ENCODE data around the gene IMMP2L. TPM values are rescaled to one million over a fixed set of nuclear protein-coding genes. Genes with fewer than 3 reads are reported as not detected.
"Not testable (repeated sequence)": the region's sequence is repeated elsewhere in the genome, so short reads cannot be mapped to it uniquely, and the experiment has no call there.

The IMMP2L gene
- polyA plus RNA-seq, 4 donors, result 10.5 to 20.1 (median 14.1) TPM

DNA sequence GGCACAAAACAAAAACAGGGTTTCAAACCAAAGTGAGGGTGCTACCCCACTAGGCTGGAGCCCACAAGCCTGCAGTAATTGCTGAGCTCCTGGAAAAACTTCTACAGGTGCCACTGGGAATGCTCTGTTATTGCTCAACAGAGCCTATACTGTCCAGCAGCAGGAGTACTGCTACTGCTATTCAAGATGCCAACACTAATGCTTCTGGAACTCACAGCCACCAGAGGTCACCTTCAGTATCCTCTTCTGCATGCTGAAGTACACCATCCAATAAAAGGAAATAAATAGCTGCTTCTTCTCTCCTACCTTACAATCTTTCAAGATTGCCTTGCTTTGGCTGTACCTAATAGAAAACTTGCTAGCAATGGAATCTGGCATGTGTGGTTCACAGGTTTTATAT lies 249.3 kb downstream of the IMMP2L start:
- DNase-seq, result peak; percentile 4 to 9
- Histone ChIP-seq H3K27ac (ENCODE audit: low read depth in 1 of 3, low read length in 2 of 3) (no peak overlapping the region), H3K9me3 (ENCODE audit: control insufficient read depth in 2 of 2, insufficient read depth in 1 of 2, low read depth in 1 of 2, low read length in 1 of 2) (no peaks in the 10 kb centered on the region), H3K4me3 (ENCODE audit: low read depth in 1 of 3, low read length in 3 of 3) (no peak overlapping the region), H3K36me3 (ENCODE audit: control insufficient read depth in 3 of 3, insufficient read depth in 2 of 3, low read depth in 1 of 3, low read length in 3 of 3) (no peaks in the 10 kb centered on the region), H3K27me3 (ENCODE audit: control insufficient read depth in 3 of 3, insufficient read depth in 3 of 3, low read length in 3 of 3) (no peaks in the 10 kb centered on the region), H3K4me1 (ENCODE audit: control insufficient read depth in 3 of 3, insufficient read depth in 2 of 3, low read depth in 1 of 3, low read length in 2 of 3) (no peaks in the 10 kb centered on the region)
- no peak for FAIRE-seq

DNA sequence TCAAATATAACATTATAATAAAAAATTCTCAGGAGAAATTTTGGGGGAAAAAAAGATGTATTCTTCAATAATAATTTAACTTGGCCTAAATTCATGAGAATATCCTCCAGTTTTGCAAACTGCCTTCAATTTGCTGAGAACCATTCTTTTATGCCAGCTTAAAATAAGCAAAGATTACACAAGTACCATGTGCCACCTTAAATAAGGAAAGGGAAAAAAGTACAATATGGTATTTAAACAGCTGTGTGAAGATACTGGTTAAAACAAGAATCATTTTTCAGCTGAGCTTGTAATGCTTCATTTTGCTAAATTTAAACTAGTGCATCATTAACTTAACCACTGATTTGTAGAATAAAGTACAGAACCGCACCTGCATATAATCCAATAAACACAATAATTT lies 253.6 kb downstream of the IMMP2L start:
- Histone ChIP-seq H3K27ac (ENCODE audit: low read depth in 1 of 3, low read length in 2 of 3) (no peak overlapping the region), H3K4me1 (ENCODE audit: control insufficient read depth in 3 of 3, insufficient read depth in 2 of 3, low read depth in 1 of 3, low read length in 2 of 3) (no peaks in the 10 kb centered on the region), H3K4me3 (ENCODE audit: low read depth in 1 of 3, low read length in 3 of 3) (no peak overlapping the region), H3K36me3 (ENCODE audit: control insufficient read depth in 3 of 3, insufficient read depth in 2 of 3, low read depth in 1 of 3, low read length in 3 of 3) (no peaks in the 10 kb centered on the region), H3K27me3 (ENCODE audit: control insufficient read depth in 3 of 3, insufficient read depth in 3 of 3, low read length in 3 of 3) (no peaks in the 10 kb centered on the region), H3K9me3 (ENCODE audit: control insufficient read depth in 2 of 2, insufficient read depth in 1 of 2, low read depth in 1 of 2, low read length in 1 of 2) (no peaks in the 10 kb centered on the region)
- 93 to 99% (median 94%) methylated on average over 1 of the region's 1 CpG for WGBS, 3 donors
- peak; percentile 39 for FAIRE-seq
- no peak for DNase-seq

DNA sequence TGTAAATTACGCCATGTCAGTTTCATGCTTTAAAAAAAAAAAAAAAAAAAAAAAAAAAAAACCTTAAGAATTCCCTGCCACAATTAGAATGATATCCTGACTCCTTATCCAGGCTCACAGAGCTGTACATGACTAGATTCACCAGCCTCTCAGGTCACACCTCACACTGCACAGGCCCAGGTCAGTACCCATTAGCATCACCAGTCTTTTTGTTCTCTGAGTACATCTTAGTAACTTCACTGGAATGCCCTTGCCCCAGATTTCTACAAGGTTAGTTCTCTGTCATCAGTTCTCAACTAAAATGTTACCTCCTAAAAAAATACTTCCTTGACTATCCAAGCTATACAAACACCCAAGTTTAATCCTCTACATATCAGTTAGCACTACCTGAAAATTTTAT lies 260.4 kb downstream of the IMMP2L start:
- FAIRE-seq (no peak), DNase-seq (no peak)
- H3K27ac ChIP-seq (ENCODE audit: low read depth in 1 of 3, low read length in 2 of 3), result no peak overlapping the region
- no peak overlapping the region for H3K4me3 ChIP-seq (ENCODE audit: low read depth in 1 of 3, low read length in 3 of 3)
- no peaks in the 10 kb centered on the region for H3K9me3 ChIP-seq (ENCODE audit: control insufficient read depth in 2 of 2, insufficient read depth in 1 of 2, low read depth in 1 of 2, low read length in 1 of 2)
- no peaks in the 10 kb centered on the region for H3K4me1 ChIP-seq (ENCODE audit: control insufficient read depth in 3 of 3, insufficient read depth in 2 of 3, low read depth in 1 of 3, low read length in 2 of 3)
- no peaks in the 10 kb centered on the region for H3K36me3 ChIP-seq (ENCODE audit: control insufficient read depth in 3 of 3, insufficient read depth in 2 of 3, low read depth in 1 of 3, low read length in 3 of 3)
- 89 to 100% (median 97%) methylated on average over 1 of the region's 1 CpG for WGBS, 3 donors
- no peaks in the 10 kb centered on the region for H3K27me3 ChIP-seq (ENCODE audit: control insufficient read depth in 3 of 3, insufficient read depth in 3 of 3, low read length in 3 of 3)

DNA sequence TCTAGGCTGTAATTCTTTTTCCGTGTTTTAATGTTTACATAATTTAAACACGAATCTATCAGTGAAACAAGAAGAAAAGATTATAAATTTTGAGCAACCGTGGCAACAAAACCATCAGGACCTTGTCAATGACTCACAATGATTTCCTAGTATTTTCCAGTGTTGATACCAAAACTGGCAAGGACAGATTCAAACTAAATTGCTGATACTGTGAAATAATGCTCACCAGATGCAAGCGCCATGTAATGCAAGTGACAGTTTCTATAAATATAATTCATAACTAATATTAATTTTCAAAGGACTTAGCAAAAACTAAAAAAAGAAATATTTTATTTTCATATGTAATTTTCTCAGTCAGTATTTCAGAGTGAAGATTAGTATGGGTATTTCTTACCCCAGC lies 267.8 kb downstream of the IMMP2L start:
- H3K4me3 ChIP-seq (ENCODE audit: low read depth in 1 of 3, low read length in 3 of 3), result no peak overlapping the region
- no peak for FAIRE-seq
- H3K4me1 ChIP-seq (ENCODE audit: control insufficient read depth in 3 of 3, insufficient read depth in 2 of 3, low read depth in 1 of 3, low read length in 2 of 3), result no peaks in the 10 kb centered on the region
- H3K27me3 ChIP-seq (ENCODE audit: control insufficient read depth in 3 of 3, insufficient read depth in 3 of 3, low read length in 3 of 3), result no peaks in the 10 kb centered on the region
- no peaks in the 10 kb centered on the region for H3K36me3 ChIP-seq (ENCODE audit: control insufficient read depth in 3 of 3, insufficient read depth in 2 of 3, low read depth in 1 of 3, low read length in 3 of 3)
- H3K27ac ChIP-seq (ENCODE audit: low read depth in 1 of 3, low read length in 2 of 3), result no peak overlapping the region
- no peaks in the 10 kb centered on the region for H3K9me3 ChIP-seq (ENCODE audit: control insufficient read depth in 2 of 2, insufficient read depth in 1 of 2, low read depth in 1 of 2, low read length in 1 of 2)
- DNase-seq, result no peak
- 77 to 89% (median 87%) methylated on average over 4 of the region's 4 CpGs for WGBS, 3 donors

DNA sequence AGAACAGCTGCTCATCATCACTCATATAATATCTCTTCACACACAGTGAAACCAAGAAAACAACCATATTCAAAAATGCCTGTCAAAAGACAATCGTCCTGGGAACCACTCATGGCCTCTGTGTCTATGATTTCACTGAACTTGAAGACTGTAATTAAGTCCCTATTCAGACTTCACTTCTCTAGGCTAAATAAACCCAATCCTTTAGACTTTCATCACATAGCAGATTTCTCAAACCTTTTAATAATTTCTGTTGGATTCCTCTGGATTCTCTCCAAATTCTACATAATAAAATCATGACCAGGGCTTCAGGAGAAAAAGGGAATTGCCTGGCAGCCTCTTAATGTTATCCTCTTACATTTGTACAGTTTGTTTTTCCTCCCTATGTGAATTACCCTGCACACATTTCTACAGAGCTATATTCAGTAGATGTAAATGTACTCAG lies 270.2 kb downstream of the IMMP2L start:
- FAIRE-seq (no peak), DNase-seq (no peak)
- 53 to 81% (median 79%) methylated on average over 1 of the region's 1 CpG for WGBS, 3 donors
- H3K9me3 ChIP-seq (ENCODE audit: control insufficient read depth in 2 of 2, insufficient read depth in 1 of 2, low read depth in 1 of 2, low read length in 1 of 2), result peaks cover 0 to 4% of the 10 kb centered on the region in 2 donors
- no peaks in the 10 kb centered on the region for H3K36me3 ChIP-seq (ENCODE audit: control insufficient read depth in 3 of 3, insufficient read depth in 2 of 3, low read depth in 1 of 3, low read length in 3 of 3)
- H3K27ac ChIP-seq (ENCODE audit: low read depth in 1 of 3, low read length in 2 of 3), result no peak overlapping the region
- H3K27me3 ChIP-seq (ENCODE audit: control insufficient read depth in 3 of 3, insufficient read depth in 3 of 3, low read length in 3 of 3), result no peaks in the 10 kb centered on the region
- no peak overlapping the region for H3K4me3 ChIP-seq (ENCODE audit: low read depth in 1 of 3, low read length in 3 of 3)
- H3K4me1 ChIP-seq (ENCODE audit: control insufficient read depth in 3 of 3, insufficient read depth in 2 of 3, low read depth in 1 of 3, low read length in 2 of 3), result no peaks in the 10 kb centered on the region

DNA sequence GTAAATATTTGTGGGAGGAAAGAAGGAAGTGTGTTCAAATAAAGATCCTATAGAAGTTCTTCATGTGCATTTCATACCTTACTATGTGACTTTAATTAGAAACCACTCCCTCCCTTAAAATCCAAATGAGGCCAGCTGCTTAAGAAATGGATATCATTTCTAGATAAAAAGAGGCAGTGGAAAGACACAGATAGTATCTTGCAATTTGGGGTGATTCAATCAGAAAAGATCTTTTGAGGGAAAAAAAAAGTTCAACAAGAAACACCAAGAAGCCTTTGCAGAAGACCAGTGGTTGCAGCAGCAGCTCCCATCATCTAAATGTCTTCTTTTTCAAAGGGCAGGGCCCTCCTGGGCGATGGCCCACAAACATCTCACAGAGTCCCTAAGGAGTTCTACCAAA lies 271.3 kb downstream of the IMMP2L start:
- FAIRE-seq (no peak), DNase-seq (no peak)
- H3K27ac ChIP-seq (ENCODE audit: low read depth in 1 of 3, low read length in 2 of 3), result no peak overlapping the region
- no peak overlapping the region for H3K4me3 ChIP-seq (ENCODE audit: low read depth in 1 of 3, low read length in 3 of 3)
- H3K4me1 ChIP-seq (ENCODE audit: control insufficient read depth in 3 of 3, insufficient read depth in 2 of 3, low read depth in 1 of 3, low read length in 2 of 3), result no peaks in the 10 kb centered on the region
- peaks cover 0 to 4% of the 10 kb centered on the region in 2 donors for H3K9me3 ChIP-seq (ENCODE audit: control insufficient read depth in 2 of 2, insufficient read depth in 1 of 2, low read depth in 1 of 2, low read length in 1 of 2)
- no peaks in the 10 kb centered on the region for H3K27me3 ChIP-seq (ENCODE audit: control insufficient read depth in 3 of 3, insufficient read depth in 3 of 3, low read length in 3 of 3)
- no peaks in the 10 kb centered on the region for H3K36me3 ChIP-seq (ENCODE audit: control insufficient read depth in 3 of 3, insufficient read depth in 2 of 3, low read depth in 1 of 3, low read length in 3 of 3)
- 82 to 96% (median 96%) methylated on average over 1 of the region's 1 CpG for WGBS, 3 donors

DNA sequence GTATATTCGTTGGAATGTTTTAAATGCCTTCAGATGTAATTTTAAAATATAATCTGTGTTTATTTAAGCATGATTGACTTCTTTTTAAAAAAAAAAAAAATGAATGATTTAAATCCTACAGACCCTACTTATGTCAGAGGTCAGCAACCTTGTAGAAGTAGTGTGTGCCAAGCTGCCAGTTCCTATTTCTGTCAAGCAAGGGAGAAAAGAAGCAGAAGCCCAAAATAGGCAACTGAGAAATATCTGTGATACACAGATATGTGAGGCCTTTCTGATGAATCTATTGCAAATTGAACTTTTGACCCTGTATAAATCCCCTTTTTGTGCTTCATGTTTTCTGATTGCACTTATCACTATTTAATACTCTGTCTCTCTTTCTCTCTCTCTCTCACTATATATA lies 271.9 kb downstream of the IMMP2L start:
- H3K27me3 ChIP-seq (ENCODE audit: control insufficient read depth in 3 of 3, insufficient read depth in 3 of 3, low read length in 3 of 3), result no peaks in the 10 kb centered on the region
- no peaks in the 10 kb centered on the region for H3K4me1 ChIP-seq (ENCODE audit: control insufficient read depth in 3 of 3, insufficient read depth in 2 of 3, low read depth in 1 of 3, low read length in 2 of 3)
- WGBS, 3 donors, result 80 to 84% (median 83%) methylated on average over 1 of the region's 1 CpG
- no peak overlapping the region for H3K4me3 ChIP-seq (ENCODE audit: low read depth in 1 of 3, low read length in 3 of 3)
- FAIRE-seq, result no peak
- no peak overlapping the region for H3K27ac ChIP-seq (ENCODE audit: low read depth in 1 of 3, low read length in 2 of 3)
- H3K9me3 ChIP-seq (ENCODE audit: control insufficient read depth in 2 of 2, insufficient read depth in 1 of 2, low read depth in 1 of 2, low read length in 1 of 2), result peaks cover 0 to 4% of the 10 kb centered on the region in 2 donors
- DNase-seq, result no peak
- no peaks in the 10 kb centered on the region for H3K36me3 ChIP-seq (ENCODE audit: control insufficient read depth in 3 of 3, insufficient read depth in 2 of 3, low read depth in 1 of 3, low read length in 3 of 3)

GRCh38 chr7:111288441-111288840 lies 273.9 kb downstream of the IMMP2L start:
- not testable (repeated sequence) for H3K27me3 ChIP-seq (ENCODE audit: control insufficient read depth in 3 of 3, insufficient read depth in 3 of 3, low read length in 3 of 3); H3K9me3 ChIP-seq (ENCODE audit: control insufficient read depth in 2 of 2, insufficient read depth in 1 of 2, low read depth in 1 of 2, low read length in 1 of 2); H3K27ac ChIP-seq (ENCODE audit: low read depth in 1 of 3, low read length in 2 of 3); DNase-seq; FAIRE-seq; H3K36me3 ChIP-seq (ENCODE audit: control insufficient read depth in 3 of 3, insufficient read depth in 2 of 3, low read depth in 1 of 3, low read length in 3 of 3); H3K4me1 ChIP-seq (ENCODE audit: control insufficient read depth in 3 of 3, insufficient read depth in 2 of 3, low read depth in 1 of 3, low read length in 2 of 3); H3K4me3 ChIP-seq (ENCODE audit: low read depth in 1 of 3, low read length in 3 of 3)
- 78 to 85% (median 80%) methylated on average over 3 of the region's 3 CpGs for WGBS, 3 donors

- H3K9me3 ChIP-seq (ENCODE audit: control insufficient read depth in 2 of 2, insufficient read depth in 1 of 2, low read depth in 1 of 2, low read length in 1 of 2), result no peaks in the 10 kb centered on the region
- no peak overlapping the region for H3K4me3 ChIP-seq (ENCODE audit: low read depth in 1 of 3, low read length in 3 of 3)
- WGBS, 3 donors, result 91 to 93% (median 93%) methylated on average over 2 of the region's 2 CpGs
- no peak for FAIRE-seq
- H3K27me3 ChIP-seq (ENCODE audit: control insufficient read depth in 3 of 3, insufficient read depth in 3 of 3, low read length in 3 of 3), result no peaks in the 10 kb centered on the region
- DNase-seq, result no peak
- H3K27ac ChIP-seq (ENCODE audit: low read depth in 1 of 3, low read length in 2 of 3), result no peak overlapping the region
- H3K4me1 ChIP-seq (ENCODE audit: control insufficient read depth in 3 of 3, insufficient read depth in 2 of 3, low read depth in 1 of 3, low read length in 2 of 3), result no peaks in the 10 kb centered on the region
- no peaks in the 10 kb centered on the region for H3K36me3 ChIP-seq (ENCODE audit: control insufficient read depth in 3 of 3, insufficient read depth in 2 of 3, low read depth in 1 of 3, low read length in 3 of 3)
These were observed 279.7 kb downstream of the IMMP2L start for GRCh38 chr7:111282626-111283025.

Data from small intestine (tissue), 7 donors.